Measurements from ENCODE around the gene NEK7.

NEK7 gene

DNA sequence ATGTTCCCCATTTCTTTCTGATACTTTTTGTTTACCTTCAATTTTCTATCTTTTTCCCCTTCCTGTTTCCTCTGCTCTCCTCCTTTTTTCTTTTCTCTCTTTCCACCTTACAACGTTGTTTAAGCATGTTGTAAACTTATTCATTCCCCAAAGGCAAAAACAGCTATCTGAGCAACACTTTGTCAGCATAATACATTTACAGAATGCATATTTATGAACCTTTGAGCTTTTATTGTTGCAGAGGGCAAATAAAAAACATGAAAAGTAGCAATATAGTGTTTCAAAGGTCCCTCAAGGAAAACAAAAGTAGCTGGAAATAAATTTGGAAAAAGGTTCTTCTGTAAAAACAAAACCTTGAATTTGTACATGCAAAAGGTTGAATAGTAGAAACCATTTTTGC lies 214.2 kb downstream of the NEK7 start:
- no peak overlapping the region for H3K4me3 ChIP-seq (ENCODE audit: insufficient read depth, low read depth, low read length, poor library complexity, severe bottlenecking)
- no peaks in the 10 kb centered on the region for H3K4me1 ChIP-seq (ENCODE audit: control insufficient read depth, insufficient read depth, low read length, poor library complexity, severe bottlenecking)
- H3K9me3 ChIP-seq (ENCODE audit: control insufficient read depth, low read length): no peaks in the 10 kb centered on the region
- no peaks in the 10 kb centered on the region for H3K27me3 ChIP-seq (replicated peaks; ENCODE audit: control insufficient read depth, insufficient read depth, low read length, poor library complexity, severe bottlenecking)
- no peak for DNase-seq
- H3K27ac ChIP-seq (ENCODE audit: insufficient read depth, low read length, poor library complexity, severe bottlenecking): no peak overlapping the region
- H3K36me3 ChIP-seq (ENCODE audit: control insufficient read depth, insufficient read depth, low read length): no peaks in the 10 kb centered on the region

Data from effector memory CD4-positive, alpha-beta T cell (primary cell).